Measurements from ENCODE around the gene WNK1.

WNK1 gene

DNA sequence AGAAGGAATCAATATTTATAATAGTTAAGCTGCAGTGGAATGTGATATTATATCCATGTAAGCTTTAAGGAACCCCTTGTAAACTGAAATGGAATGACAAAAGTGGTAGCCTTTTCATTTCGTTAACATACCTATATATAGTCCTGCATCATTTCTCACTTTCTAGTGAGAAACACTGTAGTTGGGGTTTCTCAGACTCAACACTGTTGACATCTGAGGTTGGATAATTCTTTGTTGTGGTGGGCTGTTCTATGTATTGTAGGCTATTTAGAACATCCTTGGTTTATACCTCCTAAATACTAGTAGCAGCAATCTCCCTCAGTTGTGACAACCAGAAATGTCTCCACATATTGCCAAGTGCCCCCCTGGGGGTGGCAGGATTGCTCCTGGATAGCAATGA, 118.0 kb downstream of the WNK1 start:
- no peak for DNase-seq

DNA sequence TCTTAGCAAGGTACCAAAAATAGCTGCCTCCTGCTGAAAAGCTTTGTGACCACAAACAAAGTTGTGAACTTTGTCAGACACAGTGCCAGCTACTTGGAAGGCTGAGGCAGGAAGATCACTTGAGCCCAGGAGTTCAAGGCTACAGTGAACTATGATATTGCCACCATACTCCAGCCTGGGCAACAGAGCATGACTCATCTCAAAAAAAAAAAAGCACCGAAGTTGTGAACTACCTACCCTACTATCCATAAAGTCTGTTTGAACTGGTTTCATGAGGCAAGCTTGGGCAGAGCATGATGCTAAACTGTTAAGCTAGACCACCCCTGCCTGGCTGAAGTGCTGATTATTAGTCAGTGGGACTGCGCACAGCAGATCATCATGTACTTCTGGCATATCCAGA, 121.6 kb downstream of the WNK1 start:
- no peak for DNase-seq

DNA sequence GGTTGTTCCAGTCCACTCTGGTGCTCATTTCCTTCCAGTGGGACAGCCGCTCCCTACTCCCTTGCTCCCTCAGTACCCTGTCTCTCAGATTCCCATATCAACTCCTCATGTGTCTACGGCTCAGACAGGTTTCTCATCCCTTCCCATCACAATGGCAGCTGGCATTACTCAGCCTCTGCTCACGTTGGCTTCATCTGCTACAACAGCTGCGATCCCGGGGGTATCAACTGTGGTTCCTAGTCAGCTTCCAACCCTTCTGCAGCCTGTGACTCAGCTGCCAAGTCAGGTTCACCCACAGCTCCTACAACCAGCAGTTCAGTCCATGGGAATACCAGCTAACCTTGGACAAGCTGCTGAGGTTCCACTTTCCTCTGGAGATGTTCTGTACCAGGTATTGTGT, 127.3 kb downstream of the WNK1 start:
- DNase-seq, result no peak

DNA sequence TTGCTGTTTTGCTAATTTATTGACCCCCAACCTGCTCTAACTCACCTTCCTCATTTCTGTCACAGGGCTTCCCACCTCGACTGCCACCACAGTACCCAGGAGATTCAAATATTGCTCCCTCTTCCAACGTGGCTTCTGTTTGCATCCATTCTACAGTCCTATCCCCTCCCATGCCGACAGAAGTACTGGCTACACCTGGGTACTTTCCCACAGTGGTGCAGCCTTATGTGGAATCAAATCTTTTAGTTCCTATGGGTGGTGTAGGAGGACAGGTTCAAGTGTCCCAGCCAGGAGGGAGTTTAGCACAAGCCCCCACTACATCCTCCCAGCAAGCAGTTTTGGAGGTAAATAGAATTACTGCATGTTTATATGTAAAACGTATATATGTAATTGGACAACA, 128.3 kb downstream of the WNK1 start:
- DNase-seq, result no peak

DNA sequence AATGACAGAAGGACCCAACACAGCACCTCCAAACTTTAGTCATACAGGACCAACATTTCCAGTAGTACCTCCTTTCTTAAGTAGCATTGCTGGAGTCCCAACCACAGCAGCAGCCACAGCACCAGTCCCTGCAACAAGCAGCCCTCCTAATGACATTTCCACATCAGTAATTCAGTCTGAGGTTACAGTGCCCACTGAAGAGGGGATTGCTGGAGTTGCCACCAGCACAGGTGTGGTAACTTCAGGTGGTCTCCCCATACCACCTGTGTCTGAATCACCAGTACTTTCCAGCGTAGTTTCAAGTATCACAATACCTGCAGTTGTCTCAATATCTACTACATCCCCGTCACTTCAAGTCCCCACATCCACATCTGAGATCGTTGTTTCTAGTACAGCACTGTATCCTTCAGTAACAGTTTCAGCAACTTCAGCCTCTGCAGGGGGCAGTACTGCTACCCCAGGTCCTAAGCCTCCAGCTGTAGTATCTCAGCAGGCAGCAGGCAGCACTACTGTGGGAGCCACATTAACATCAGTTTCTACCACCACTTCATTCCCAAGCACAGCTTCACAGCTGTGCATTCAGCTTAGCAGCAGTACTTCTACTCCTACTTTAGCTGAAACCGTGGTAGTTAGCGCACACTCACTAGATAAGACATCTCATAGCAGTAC, 132.5 kb downstream of the WNK1 start:
- DNase-seq, result no peak

DNA sequence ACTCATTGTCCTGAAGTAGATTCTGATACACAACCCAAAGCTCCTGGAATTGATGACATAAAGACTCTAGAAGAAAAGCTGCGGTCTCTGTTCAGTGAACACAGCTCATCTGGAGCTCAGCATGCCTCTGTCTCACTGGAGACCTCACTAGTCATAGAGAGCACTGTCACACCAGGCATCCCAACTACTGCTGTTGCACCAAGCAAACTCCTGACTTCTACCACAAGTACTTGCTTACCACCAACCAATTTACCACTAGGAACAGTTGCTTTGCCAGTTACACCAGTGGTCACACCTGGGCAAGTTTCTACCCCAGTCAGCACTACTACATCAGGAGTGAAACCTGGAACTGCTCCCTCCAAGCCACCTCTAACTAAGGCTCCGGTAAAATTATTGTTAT, 133.3 kb downstream of the WNK1 start:
- DNase-seq, result no peak

DNA sequence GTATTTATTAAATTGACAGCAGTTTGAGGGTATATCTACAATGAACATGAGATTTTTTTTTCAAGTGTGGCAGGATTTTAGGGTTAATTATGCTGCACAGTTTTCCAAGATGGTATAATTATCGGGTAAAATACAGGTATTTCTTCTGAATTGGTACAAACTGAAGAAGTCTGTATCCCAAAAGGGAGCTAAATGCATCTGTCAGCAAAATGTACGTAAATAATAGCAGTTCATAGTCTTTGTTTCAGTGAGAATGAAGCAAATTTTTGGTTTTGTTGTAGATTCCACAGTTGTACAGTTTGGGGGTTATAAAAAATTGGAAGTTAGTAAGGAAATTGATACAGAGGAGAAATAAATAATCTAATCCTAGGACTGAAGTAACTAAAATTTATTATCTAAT, 133.8 kb downstream of the WNK1 start:
- DNase-seq, result no peak

DNA sequence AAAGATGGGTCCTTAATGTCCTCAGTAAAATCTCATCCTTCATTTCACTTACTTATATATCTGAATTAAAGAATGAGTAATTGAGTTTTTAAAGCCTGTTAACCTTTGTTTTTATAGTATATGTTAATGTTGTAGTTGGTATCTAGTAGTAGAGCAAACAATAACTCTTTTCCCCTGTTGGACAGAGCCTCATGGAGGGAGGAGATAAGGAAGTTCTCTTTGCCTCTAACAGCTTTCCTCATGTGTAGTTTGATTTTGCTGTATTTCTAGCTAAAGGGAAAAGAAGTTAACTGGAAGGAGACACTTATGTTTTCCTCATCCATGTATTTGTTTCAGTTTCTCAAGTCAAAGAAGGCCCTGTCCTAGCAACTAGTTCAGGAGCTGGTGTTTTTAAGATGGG, 141.8 kb downstream of the WNK1 start:
- DNase-seq, result no peak

DNA sequence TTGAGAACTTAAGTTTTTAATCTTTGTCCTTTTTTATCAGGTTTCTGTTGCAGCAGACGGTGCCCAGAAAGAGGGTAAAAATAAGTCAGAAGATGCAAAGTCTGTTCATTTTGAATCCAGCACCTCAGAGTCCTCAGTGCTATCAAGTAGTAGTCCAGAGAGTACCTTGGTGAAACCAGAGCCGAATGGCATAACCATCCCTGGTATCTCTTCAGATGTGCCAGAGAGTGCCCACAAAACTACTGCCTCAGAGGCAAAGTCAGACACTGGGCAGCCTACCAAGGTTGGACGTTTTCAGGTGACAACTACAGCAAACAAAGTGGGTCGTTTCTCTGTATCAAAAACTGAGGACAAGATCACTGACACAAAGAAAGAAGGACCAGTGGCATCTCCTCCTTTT, 143.7 kb downstream of the WNK1 start:
- DNase-seq, result no peak

DNA sequence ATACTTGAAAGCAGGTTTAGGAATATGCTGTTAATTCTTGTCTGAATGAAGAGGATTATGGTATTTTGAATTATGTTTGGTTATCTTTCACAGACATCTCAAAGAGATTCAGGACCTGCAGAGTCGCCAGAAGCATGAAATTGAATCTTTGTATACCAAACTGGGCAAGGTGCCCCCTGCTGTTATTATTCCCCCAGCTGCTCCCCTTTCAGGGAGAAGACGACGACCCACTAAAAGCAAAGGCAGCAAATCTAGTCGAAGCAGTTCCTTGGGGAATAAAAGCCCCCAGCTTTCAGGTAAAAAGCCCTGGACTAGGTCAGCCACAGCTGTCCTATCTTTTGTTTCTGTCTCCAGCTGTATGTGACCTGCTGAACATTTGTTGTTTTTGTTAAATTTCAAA, 145.0 kb downstream of the WNK1 start:
- no peak for DNase-seq

DNA sequence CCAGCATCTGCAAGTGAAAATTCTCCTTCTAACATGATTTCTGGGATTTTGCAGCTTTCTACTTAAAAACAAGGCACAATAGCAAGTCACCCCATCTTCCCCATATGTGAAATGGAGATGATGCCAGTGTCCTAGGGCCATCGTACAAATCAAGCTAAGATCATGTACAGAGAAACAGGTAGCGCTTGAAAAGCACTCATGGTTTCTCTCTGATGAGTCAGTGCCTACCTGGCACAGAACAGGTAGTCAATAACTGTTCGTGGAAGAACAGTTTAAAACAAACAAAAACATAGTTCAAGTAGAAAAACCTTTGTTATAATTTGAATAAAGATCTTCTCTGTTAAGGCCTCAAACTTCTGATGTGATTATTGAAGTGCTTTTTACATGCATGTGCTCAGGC, 150.2 kb downstream of the WNK1 start:
- no peak for DNase-seq

DNA sequence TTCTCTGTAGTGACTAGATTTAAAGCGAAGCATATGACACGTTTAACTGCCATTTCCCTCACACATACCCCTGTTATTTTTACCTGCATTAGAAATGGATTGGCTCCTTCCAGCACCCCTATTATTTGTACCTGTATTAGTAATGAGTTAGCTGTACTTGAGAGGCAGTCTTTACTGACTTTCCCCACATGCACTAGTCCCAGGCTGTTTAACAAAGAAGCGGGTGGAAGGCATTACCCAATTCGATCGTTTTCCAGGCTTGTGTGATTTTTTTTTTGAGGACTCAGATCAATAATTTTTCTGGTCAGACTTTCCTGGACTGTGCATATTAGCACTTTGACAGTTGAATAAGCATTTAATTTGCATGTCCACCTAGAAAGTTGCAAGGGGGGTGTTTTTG, 150.7 kb downstream of the WNK1 start:
- DNase-seq, result no peak

DNA sequence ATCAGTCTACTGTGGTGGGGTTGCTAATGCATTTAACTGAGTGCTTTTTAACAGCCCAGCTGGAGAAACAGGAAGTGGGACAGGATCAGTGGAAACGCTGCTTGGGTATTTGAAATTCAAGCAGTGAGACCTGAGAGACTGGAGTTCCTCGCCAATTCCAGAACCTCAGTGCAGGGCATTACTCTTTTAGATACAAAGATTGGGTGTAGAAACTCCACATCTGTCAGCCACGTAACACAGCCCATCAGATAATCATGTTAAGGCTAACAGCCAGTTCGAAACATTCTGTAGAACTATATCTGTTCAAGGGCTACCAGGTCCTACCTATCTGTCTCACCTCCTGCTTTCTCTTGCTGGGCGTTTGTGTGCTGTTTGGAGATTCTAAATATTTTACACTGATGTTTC, 151.6 kb downstream of the WNK1 start:
- no peak for DNase-seq

DNA sequence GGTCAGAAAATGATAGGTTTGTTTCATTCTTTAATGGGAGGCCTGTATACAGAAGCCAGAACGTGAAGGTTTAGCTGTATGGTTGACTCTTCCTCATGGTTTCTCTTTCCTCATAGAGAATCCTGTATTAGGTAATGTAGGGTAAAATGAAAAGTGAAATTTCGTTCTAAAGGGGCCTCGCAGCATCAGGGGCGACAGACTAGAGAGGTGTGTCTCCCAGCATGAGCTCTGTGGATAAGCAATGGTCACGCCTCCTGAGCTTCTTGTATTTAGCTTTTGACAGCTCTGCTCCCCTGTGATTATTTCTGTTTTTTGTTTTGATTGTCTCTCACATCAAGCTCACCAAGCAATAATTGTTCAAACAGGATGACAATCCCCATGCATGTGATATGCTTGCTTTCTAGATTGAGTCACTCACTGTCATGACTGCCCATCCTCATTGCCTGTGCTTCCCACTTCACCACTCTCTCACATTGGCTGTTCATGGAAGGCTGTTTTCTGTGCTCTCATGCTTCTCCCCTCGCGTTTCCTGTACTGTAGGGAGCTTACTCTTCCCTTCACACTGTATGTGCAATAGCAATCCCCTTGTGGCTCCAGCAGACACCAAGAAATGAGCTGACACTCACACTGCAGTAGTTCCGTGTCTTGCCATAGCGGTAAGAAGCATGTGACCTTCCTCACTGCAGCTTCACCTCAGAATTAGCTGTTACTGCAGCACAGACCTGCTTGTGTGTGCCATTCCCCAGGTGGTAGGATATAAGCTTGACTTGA, 153.1 kb downstream of the WNK1 start:
- no peak for DNase-seq

DNA sequence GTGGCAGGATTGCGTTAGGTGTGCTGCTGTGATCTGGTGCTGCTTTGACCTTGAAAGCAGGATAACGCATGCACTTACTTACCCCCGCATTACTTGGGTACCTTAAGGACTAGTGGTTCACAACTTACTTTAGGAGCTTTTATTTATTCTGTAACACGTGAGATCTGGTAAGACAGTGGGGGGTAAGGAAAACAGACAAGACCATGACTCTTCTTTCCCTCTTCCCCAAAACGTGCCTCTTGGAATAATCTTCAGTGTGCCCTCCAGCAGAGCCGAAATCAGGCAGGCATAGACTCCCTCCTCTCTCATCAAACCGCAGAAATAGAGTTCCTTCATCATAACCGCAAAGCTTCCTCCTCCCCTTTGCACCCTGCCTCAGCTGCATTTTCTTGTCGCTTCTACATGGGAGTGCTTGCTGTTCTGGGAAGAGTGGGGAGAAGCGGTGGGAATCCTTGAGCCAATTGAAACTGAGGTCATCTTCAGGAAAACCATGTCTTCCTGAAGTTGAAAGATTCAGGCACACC, 153.7 kb downstream of the WNK1 start:
- no peak for DNase-seq

DNA sequence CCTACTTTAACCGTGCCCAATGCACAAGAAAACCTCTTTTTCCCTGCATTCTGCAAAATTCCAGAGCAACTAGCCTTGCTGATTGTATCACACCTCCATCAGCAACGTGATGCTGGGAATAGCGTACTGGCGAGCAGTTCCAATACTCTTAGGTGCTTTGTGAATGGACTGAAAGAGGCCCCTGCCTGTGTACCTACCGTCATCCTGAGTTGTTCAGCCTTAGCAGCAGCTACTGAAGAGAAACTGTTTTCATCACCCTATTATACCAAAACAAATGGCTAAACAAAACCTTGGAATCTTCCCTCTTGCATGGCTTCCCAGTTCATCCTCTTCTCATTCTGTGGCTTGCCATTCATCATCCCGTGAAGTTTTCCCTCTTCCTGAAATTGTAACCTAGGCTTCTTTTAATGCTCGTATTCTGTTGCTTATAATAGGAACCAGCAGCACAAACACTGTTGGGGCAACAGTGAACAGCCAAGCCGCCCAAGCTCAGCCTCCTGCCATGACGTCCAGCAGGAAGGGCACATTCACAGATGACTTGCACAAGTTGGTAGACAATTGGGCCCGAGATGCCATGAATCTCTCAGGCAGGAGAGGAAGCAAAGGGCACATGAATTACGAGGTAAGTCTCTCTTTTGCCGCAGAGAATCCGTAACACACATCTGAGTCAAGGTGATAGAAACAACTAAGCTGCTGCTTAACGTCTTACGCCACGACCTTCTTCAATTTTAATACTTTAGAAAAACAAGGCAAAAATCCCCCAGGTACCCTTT, 155.2 kb downstream of the WNK1 start:
- no peak for DNase-seq

DNA sequence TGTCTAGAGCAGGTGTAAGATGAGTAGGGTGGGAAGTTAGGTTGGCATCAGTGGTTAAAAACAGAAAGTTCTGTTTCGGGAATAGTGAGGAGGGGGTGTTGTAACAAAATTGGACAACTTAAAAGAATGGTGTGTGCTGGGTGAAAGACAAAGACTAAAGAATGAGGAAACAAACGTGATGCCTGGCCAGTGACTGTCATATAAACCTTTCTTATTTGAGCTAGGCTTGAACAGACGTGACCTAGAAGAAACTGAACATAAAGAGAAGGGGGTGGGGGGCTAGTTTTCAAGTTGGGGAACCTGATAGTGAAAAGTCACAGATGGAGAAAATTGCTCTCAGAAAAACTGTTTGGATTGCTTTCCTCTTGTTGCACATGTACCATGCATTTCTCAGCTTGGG, 157.5 kb downstream of the WNK1 start:
- DNase-seq, result no peak

DNA sequence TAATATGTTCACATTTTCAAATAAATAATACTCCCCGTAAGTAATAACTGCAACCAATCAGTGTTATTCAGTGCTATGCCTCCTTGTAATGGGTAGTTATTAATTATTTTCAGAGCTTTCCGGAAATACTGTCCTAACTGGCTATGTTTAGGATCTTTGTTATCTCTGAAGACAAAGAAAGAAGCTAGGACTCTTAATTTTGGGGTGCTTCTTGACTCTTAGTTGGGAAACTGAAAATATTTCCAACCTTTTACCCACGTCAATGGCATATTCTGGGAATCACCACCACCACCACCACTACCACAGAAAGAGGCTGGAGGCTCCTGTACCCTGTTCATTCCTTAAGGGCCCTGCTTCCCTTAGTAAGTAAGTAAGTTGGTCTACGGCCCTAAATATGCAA, 158.0 kb downstream of the WNK1 start:
- no peak for DNase-seq

DNA sequence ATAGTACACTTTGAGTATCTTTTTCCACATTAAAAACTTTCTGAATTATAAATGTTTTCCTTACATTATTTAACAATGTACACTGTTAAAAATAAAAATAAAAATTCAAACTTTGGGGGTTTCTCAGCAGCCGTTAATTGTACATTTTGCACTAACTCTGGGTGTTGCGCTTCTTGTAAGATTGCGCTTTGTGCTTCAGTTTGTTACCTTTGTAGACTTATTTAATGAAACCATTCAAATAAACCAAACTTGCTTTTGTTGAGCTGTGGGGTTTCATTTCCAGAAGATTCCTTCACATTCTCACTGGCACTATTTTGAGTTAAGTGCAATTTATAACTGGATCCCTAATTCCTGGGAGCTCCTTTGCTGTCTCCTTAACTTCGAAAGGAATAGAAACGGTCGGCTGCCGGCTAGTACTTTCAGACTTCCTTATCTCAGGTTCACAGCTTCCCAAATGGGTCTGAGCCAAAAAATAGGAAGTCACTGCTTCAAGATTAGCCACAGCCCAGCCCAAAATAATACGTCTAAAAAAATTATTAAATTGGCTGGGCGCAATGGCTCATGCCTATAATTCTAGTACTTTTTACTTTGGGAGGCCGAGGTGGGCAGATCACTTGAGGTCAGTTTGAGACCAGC, 158.9 kb downstream of the WNK1 start:
- DNase-seq, result no peak

DNA sequence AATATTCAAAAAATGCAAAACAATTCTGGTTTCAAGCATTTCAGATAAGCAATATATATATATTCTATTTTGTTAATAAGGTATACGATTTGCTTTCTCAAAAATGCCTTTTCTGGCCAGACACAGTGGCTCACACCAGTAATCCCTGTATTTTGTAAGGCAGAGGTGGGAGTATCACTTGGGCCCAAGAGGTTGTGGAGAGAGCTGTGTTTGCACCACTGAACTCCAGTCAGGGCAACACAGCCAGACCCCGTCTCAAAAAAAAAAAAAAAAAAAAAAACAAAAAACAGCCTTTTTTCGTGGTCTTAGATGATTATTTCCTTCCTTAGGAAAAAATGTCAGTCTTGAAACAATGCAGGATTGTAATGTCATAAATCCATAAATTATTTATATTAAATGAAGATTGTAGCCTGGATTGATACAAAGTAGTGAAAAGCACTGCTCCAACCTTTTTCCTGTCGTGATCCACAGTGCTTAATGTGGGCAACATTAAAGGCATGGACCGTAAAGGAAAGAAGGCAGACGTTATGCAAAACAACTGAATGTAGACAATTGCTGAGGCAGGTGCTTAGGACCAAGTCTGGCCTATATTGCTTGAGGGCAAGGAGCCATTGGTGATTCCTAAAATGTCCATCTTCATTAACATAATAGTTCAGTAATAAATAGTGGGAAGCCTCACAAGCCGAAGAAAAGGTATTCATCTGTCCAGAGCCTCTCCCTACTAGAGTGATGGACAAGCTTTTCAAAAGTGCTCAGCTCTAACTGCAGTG, 160.3 kb downstream of the WNK1 start:
- no peak for DNase-seq

DNA sequence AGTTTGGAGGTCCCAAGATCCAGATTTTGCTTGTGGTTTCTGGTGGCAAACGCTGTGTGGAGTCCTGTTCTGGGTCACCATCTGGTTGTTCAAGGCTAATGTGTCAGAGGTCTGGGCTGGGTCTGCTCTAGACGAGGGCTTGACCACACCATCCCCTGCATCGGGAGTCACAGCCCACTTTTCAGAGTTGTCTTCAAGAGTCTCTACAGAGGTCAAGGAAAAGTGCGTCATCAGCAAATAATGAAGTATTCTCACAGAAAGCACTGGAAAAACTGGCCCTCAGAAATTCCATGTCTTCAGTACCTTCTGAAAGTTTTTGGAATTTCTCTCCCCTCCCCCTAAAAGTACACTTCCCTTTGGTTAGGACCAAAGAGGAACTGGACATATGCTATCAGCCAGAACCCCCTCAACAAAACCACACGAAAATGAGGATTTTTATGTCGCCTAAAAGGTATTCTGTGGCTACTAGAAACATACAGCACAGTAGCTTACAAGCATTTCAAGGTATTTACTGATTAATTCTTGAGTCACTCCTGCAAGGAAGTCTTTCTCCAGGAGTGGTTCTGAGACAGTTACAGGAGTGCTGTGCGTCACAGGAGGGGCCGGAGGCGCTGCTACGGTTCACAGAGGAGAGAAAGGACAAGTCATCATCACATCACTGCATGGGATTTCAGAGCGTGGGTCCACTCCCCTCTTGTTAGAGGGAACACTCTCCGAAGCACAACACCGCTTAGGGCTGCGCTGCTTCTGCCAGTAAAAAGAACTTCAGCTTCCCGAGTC, 161.7 kb downstream of the WNK1 start:
- DNase-seq, result no peak

DNA sequence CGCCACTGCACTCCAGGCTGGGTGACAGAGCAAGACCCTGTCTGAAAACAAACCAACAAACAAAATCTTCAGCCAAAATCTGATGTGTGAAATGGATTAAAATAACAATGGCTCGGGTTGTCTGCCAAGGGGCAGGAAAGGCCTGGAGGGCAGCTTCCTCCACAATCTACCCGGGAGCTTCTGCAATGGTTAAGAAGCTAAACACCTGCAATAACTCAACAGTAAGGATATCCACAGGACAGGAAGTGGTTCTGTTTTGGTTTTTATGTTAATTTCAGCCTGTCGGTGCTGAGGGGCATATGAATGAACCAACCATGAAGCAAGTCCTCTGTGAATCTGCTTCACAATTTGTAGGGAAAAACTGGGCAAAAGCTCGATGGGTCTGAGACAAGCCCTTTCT, 162.7 kb downstream of the WNK1 start:
- DNase-seq, result no peak
